ENCODE data around the gene GPR61.

DNA sequence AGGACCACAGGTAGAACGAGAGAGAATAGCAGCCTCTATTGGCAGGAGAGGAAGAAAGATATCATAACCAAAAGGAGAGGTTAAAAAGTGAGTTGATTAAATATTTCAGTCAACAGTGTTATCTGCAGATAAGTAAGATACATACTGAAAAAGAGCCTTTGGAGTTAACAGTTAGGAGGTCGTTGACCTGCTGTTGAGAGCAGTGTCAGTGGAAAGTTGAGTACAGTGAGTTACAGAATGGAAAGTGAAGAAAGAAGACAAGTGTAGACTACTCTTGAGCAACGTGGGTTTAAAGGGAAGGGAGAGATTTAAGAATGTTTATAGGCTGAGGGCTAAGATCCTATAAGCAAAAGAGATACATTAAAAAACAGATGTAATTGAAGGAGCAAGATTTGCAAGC, 49.5 kb downstream of the GPR61 start:
- no peak for TF ChIP-seq CTCF (IDR thresholded peaks at IDR 0.05)
- no peak for TF ChIP-seq EP300 (IDR thresholded peaks at IDR 0.05)
- no peak for TF ChIP-seq POLR2A (IDR thresholded peaks at IDR 0.05)
- no peak for TF ChIP-seq POLR2AphosphoS5 (IDR thresholded peaks at IDR 0.05)
